HG03558 (cell line): ENCODE results near the gene TNFRSF1B.

Experiments used
- ATAC-seq: cut with Tn5 transposase; IDR thresholded peaks from one replicate; pipeline ENCODE4 v1.9.1; 2021; ENCODE audit warnings: moderate number of reproducible peaks; ENCODE audit not compliant: unreplicated experiment; ENCODE audit errors: extremely low read depth

The TNFRSF1B gene

GRCh38 chr1:12173041-12173509, 6.3 kb downstream of the TNFRSF1B start:
- ATAC-seq: no peak

- ATAC-seq: no peak
These were observed 6.9 kb downstream of the TNFRSF1B start for GRCh38 chr1:12173631-12174121.

GRCh38 chr1:12174924-12175810, 8.4 kb downstream of the TNFRSF1B start:
- no peak for ATAC-seq

GRCh38 chr1:12176298-12177118, 9.7 kb downstream of the TNFRSF1B start:
- no peak for ATAC-seq

- ATAC-seq: no peak
These were observed 10.6 kb downstream of the TNFRSF1B start for GRCh38 chr1:12177156-12177998.

- ATAC-seq: no peak
These were observed 11.2 kb downstream of the TNFRSF1B start for GRCh38 chr1:12177999-12178441.

- ATAC-seq: no peak
These were observed 11.7 kb downstream of the TNFRSF1B start for GRCh38 chr1:12178511-12178910.

- no peak for ATAC-seq
These were observed 12.3 kb downstream of the TNFRSF1B start for GRCh38 chr1:12179111-12179519.

- no peak for ATAC-seq
These were observed 12.9 kb downstream of the TNFRSF1B start for GRCh38 chr1:12179676-12180075.

- ATAC-seq: no peak
These were observed 13.5 kb downstream of the TNFRSF1B start for GRCh38 chr1:12180315-12180714.

GRCh38 chr1:12180903-12181302, 14.1 kb downstream of the TNFRSF1B start:
- ATAC-seq: no peak

- ATAC-seq: no peak
These were observed 14.8 kb downstream of the TNFRSF1B start for GRCh38 chr1:12181568-12181967.

GRCh38 chr1:12182410-12182984, 15.7 kb downstream of the TNFRSF1B start:
- ATAC-seq: no peak

GRCh38 chr1:12183095-12183794, 16.5 kb downstream of the TNFRSF1B start:
- no peak for ATAC-seq

GRCh38 chr1:12184008-12184681, 17.4 kb downstream of the TNFRSF1B start:
- no peak for ATAC-seq

- ATAC-seq: no peak
These were observed 18.5 kb downstream of the TNFRSF1B start for GRCh38 chr1:12185036-12185917.

GRCh38 chr1:12185918-12186678, 19.3 kb downstream of the TNFRSF1B start:
- ATAC-seq: no peak
